ENCODE data around the gene AOC1.

- TF ChIP-seq KLF16 (tag by site-specific recombination; IDR thresholded peaks at IDR 0.05) (no peak), CTCF (tag by site-specific recombination; IDR thresholded peaks at IDR 0.05) (no peak), YY1 (tag by site-specific recombination; IDR thresholded peaks at IDR 0.05) (no peak), OSR2 (tag by site-specific recombination; IDR thresholded peaks at IDR 0.05) (no peak), SP2 (tag by site-specific recombination; IDR thresholded peaks at IDR 0.05) (no peak), ZNF704 (tag by site-specific recombination; IDR thresholded peaks at IDR 0.05) (no peak), ZNF747 (tag by site-specific recombination; IDR thresholded peaks at IDR 0.05) (no peak), TCF7L2 (IDR thresholded peaks at IDR 0.05; ENCODE audit: borderline replicate concordance, low read depth, low read length) (no peak), ZBTB7A (tag by site-specific recombination; IDR thresholded peaks at IDR 0.05; ENCODE audit: low read depth) (no peak), ZNF423 (tag by site-specific recombination; IDR thresholded peaks at IDR 0.05) (no peak)
Observed at GRCh38 chr7:150820578-150821198, 31.6 kb upstream of the AOC1 start.
